WTC11 (cell line): ENCODE measurements around the gene BTF3. TPM values are rescaled to one million over a fixed set of nuclear protein-coding genes. Genes with fewer than 3 reads are reported as not detected.
"Not testable (repeated sequence)": the region's sequence is repeated elsewhere in the genome, so short reads cannot be mapped to it uniquely, and the experiment has no call there.

Source experiments
- ATAC-seq: fragments of 200-7000 bp; cut with Tn5 transposase; 2 replicates; pipeline ENCODE4 v1.10.0; 2021; ENCODE audit warnings: mild to moderate bottlenecking, moderate library complexity
- CTCF ChIA-PET: fragments of 300-600 bp; sonication (Branson Sonifier 250); formaldehyde crosslinking; loops from one replicate; lab custom pipeline; 2021; ENCODE audit warnings: antibody characterized with exemption; lab: Charles Lee
- POLR2A ChIA-PET: fragments of 350-600 bp; sonication (Branson Sonifier 250); formaldehyde crosslinking; loops from one replicate; lab custom pipeline; 2021; ENCODE audit warnings: antibody characterized with exemption; lab: Charles Lee
- DNase-seq: peaks from one replicate; pipeline ENCODE4 v3.0.0; 2021; ENCODE audit warnings: low spot score
- H3K27ac Mint-ChIP-seq: 2 replicates; pipeline ENCODE4 v1.8.0; 2021; ENCODE audit warnings: mixed read lengths
- H3K27me3 Mint-ChIP-seq: 2 replicates; pipeline ENCODE4 v1.8.0; 2021; ENCODE audit warnings: low read depth, mild to moderate bottlenecking, moderate library complexity, mixed read lengths
- H3K36me3 Mint-ChIP-seq: 2 replicates; pipeline ENCODE4 v1.8.0; 2021; ENCODE audit warnings: mixed read lengths
- H3K4me1 Mint-ChIP-seq: 2 replicates; pipeline ENCODE4 v1.8.0; 2022; ENCODE audit warnings: mixed read lengths
- H3K4me3 Mint-ChIP-seq: 2 replicates; pipeline ENCODE4 v1.8.0; 2021; ENCODE audit warnings: mild to moderate bottlenecking, moderate library complexity, mixed read lengths
- H3K9me3 Mint-ChIP-seq: 2 replicates; pipeline ENCODE4 v1.8.0; 2021; ENCODE audit warnings: mixed read lengths
- EMX1 ChIP-seq: fragments of 250-450 bp; sonication (Bioruptor Pico); IDR thresholded peaks from 2 replicates; pipeline ENCODE4 v1.8.0; 2021; ENCODE audit warnings: mild to moderate bottlenecking
- ETV6 ChIP-seq: sonication (generic); formaldehyde crosslinking; IDR thresholded peaks from 2 replicates; pipeline ENCODE4 v1.8.1; 2022; ENCODE audit warnings: mild to moderate bottlenecking, missing genetic modification reagents
- FOXP1 ChIP-seq: sonication (generic); formaldehyde crosslinking; IDR thresholded peaks from 2 replicates; pipeline ENCODE4 v1.8.0; 2022; ENCODE audit warnings: missing genetic modification reagents, mild to moderate bottlenecking, moderate library complexity, borderline replicate concordance
- HMGXB4 ChIP-seq: sonication (generic); formaldehyde crosslinking; IDR thresholded peaks from 2 replicates; pipeline ENCODE4 v1.8.1; 2023; ENCODE audit warnings: mild to moderate bottlenecking, moderate library complexity, missing genetic modification reagents
- NFATC4 ChIP-seq: fragments of 250-450 bp; sonication (Bioruptor Pico); IDR thresholded peaks from 2 replicates; pipeline ENCODE4 v1.9.0; 2021; ENCODE audit warnings: mild to moderate bottlenecking
- NFE2L1 ChIP-seq: sonication (generic); formaldehyde crosslinking; IDR thresholded peaks from 2 replicates; pipeline ENCODE4 v1.8.1; 2023; ENCODE audit warnings: missing genetic modification reagents
- OVOL2 ChIP-seq: fragments of 250-450 bp; sonication (Bioruptor Pico); IDR thresholded peaks from 2 replicates; pipeline ENCODE4 v1.9.0; 2021; ENCODE audit warnings: mild to moderate bottlenecking, borderline replicate concordance
- PRRX2 ChIP-seq: fragments of 250-450 bp; sonication (Bioruptor Pico); IDR thresholded peaks from 2 replicates; pipeline ENCODE4 v1.8.0; 2021; ENCODE audit warnings: mild to moderate bottlenecking
- SOX15 ChIP-seq: fragments of 250-450 bp; sonication (Bioruptor Pico); IDR thresholded peaks from 2 replicates; pipeline ENCODE4 v1.9.0; 2021; ENCODE audit warnings: mild to moderate bottlenecking
- ZNF219 ChIP-seq: sonication (generic); formaldehyde crosslinking; IDR thresholded peaks from 2 replicates; pipeline ENCODE4 v1.8.0; 2023; ENCODE audit warnings: missing genetic modification reagents, mild to moderate bottlenecking, borderline replicate concordance
- ZNF317 ChIP-seq: sonication (generic); formaldehyde crosslinking; IDR thresholded peaks from 2 replicates; pipeline ENCODE4 v1.8.1; 2023; ENCODE audit warnings: low read depth, mild to moderate bottlenecking, moderate library complexity, missing genetic modification reagents, borderline replicate concordance
- ZNF416 ChIP-seq: fragments of 250-450 bp; sonication (Bioruptor Pico); IDR thresholded peaks from 2 replicates; pipeline ENCODE4 v1.9.0; 2021; ENCODE audit warnings: mild to moderate bottlenecking, inconsistent platforms
- ZNF671 ChIP-seq: fragments of 250-450 bp; sonication (Bioruptor Pico); IDR thresholded peaks from 2 replicates; pipeline ENCODE4 v1.8.0; 2021; ENCODE audit warnings: mild to moderate bottlenecking
- total RNA-seq: library from RNA; stranded (reverse); gene quantifications from 3 replicates; pipeline ENCODE4 v1.2.3, GENCODE V29; 2021
- TF ChIP-seq, protein P1 (sequence below): fragments of 200-600 bp; IDR thresholded peaks from 2 replicates; pipeline ENCODE4 v1.8.0; 2022; ENCODE audit warnings: antibody characterized with exemption
- TF ChIP-seq, protein P2 (sequence below): sonication (generic); formaldehyde crosslinking; conservative IDR thresholded peaks from 2 replicates; pipeline ENCODE4 v1.8.1; 2022; ENCODE audit warnings: mild to moderate bottlenecking, missing genetic modification reagents
- TF ChIP-seq, protein P3 (sequence below): fragments of 250-450 bp; sonication (Bioruptor Pico); IDR thresholded peaks from 2 replicates; pipeline ENCODE4 v1.9.0; 2021; ENCODE audit warnings: mild to moderate bottlenecking
- TF ChIP-seq, protein P4 (sequence below): sonication (generic); formaldehyde crosslinking; IDR thresholded peaks from 2 replicates; pipeline ENCODE4 v1.8.1; 2023; ENCODE audit warnings: mild to moderate bottlenecking, missing genetic modification reagents, borderline replicate concordance

Gene BTF3
- total RNA-seq, 1 experiment from 2014 or later, result 736 TPM

DNA sequence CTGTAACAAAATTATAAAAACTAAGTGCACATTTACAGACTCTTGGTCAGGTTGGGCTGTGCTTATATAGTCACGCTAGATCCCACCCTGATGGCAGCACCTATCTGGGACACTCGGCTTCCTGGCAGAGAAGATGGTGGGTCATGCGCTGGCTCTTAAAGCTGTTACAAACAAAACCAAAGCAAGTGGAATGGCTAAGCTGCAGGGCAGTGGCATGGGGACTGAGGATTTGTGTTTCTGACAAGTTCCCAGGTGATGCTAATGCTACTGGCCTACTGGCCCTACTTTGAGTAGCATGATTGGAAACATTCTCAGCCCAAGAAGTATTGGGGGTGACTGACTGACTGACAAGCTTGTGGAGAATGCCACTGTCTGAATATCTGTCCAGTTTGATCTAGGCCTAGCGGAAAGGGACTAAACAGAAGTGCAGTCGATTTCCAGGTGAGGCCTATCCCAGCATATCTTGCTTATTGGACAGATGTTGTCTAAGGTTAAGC, 8.3 kb downstream of the BTF3 start:
- no peak for DNase-seq
- TF ChIP-seq, protein P1, sequence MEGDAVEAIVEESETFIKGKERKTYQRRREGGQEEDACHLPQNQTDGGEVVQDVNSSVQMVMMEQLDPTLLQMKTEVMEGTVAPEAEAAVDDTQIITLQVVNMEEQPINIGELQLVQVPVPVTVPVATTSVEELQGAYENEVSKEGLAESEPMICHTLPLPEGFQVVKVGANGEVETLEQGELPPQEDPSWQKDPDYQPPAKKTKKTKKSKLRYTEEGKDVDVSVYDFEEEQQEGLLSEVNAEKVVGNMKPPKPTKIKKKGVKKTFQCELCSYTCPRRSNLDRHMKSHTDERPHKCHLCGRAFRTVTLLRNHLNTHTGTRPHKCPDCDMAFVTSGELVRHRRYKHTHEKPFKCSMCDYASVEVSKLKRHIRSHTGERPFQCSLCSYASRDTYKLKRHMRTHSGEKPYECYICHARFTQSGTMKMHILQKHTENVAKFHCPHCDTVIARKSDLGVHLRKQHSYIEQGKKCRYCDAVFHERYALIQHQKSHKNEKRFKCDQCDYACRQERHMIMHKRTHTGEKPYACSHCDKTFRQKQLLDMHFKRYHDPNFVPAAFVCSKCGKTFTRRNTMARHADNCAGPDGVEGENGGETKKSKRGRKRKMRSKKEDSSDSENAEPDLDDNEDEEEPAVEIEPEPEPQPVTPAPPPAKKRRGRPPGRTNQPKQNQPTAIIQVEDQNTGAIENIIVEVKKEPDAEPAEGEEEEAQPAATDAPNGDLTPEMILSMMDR, result no peak
- TF ChIP-seq ZNF416 (CRISPR knock-in tag), result no peak
- TF ChIP-seq EMX1, result 0 out of 2 replicates have a peak, but pooled peaks have one; percentile 37
- TF ChIP-seq HMGXB4, result no peak
- TF ChIP-seq SOX15 (CRISPR knock-in tag), result no peak
- peak; percentile 66; the same call in 1 of the 2 replicates for TF ChIP-seq NFATC4 (CRISPR knock-in tag)
- TF ChIP-seq, protein P2, sequence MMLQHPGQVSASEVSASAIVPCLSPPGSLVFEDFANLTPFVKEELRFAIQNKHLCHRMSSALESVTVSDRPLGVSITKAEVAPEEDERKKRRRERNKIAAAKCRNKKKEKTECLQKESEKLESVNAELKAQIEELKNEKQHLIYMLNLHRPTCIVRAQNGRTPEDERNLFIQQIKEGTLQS (CRISPR knock-in tag), result no peak
- TF ChIP-seq, protein P3, sequence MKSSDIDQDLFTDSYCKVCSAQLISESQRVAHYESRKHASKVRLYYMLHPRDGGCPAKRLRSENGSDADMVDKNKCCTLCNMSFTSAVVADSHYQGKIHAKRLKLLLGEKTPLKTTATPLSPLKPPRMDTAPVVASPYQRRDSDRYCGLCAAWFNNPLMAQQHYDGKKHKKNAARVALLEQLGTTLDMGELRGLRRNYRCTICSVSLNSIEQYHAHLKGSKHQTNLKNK (CRISPR knock-in tag), result no peak
- TF ChIP-seq NFE2L1 (CRISPR knock-in tag), result no peak
- TF ChIP-seq PRRX2 (CRISPR knock-in tag), result peak; percentile 85; the same call in 1 of the 2 replicates
- TF ChIP-seq FOXP1 (CRISPR knock-in tag), result no peak
- TF ChIP-seq OVOL2 (CRISPR knock-in tag), result no peak
- TF ChIP-seq, all 79 proteins: peak for 3
- ATAC-seq, result peak; percentile 63
- no peaks in the 10 kb centered on the region for H3K27me3 Mint-ChIP-seq
- peak overlapping the region; percentile 65 for H3K27ac Mint-ChIP-seq
- ChIA-PET CTCF (interaction anchor here (0.6 to 1.8 kb wide), 4 partner anchors 10 to 55 kb away, joined by 4 to 7 read pairs (median 5); no protein-coding TSS in a partner anchor), POLR2A (no interaction called here)
- no peaks in the 10 kb centered on the region for H3K9me3 Mint-ChIP-seq
- H3K4me1 Mint-ChIP-seq, result peaks cover 4% of the 10 kb centered on the region
- peaks cover 39% of the 10 kb centered on the region for H3K36me3 Mint-ChIP-seq
- H3K4me3 Mint-ChIP-seq, result no peak overlapping the region

DNA sequence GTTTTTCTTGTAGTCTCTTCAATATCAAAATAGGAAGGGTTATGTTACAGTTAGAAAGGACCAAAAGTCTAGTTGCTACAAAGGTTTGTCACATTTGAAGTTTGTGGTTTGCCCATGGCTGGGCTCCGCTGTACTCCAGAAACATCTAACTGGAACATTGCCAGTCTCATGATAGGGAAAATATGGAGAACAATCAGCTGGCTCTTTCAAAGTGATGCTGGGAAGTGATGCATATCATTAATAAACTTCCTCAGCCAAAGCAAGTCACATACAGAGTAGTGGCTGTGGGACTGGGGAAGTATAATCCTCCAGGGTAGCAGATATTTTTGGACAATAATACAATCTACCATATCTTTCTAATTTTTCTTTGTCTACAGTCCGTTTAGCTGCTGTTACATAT, 8.8 kb downstream of the BTF3 start:
- peak overlapping the region; percentile 65 for H3K27ac Mint-ChIP-seq
- POLR2A ChIA-PET, result no interaction called here

GRCh38 chr5:73508521-73508920, 10.3 kb downstream of the BTF3 start:
- not testable (repeated sequence) for H3K27ac Mint-ChIP-seq, H3K4me1 Mint-ChIP-seq, DNase-seq, H3K27me3 Mint-ChIP-seq, H3K9me3 Mint-ChIP-seq, H3K4me3 Mint-ChIP-seq
- H3K36me3 Mint-ChIP-seq, result peaks cover 20% of the 10 kb centered on the region
- POLR2A ChIA-PET, result interaction anchor here (0.6 kb wide), 1 partner anchor 1691 kb away, joined by 3 read pairs; no protein-coding TSS in a partner anchor
- CTCF ChIA-PET, result interaction anchor here (1.3 kb wide), 1 partner anchor 11 kb away, joined by 6 read pairs; no protein-coding TSS in a partner anchor
- peak; percentile 39; the same call in 1 of the 2 replicates for ATAC-seq

More for the DNA sequence above, 8.8 kb downstream of the BTF3 start:
- H3K9me3 Mint-ChIP-seq, result no peaks in the 10 kb centered on the region
- CTCF ChIA-PET, result interaction anchor here (1.0 to 1.8 kb wide), 5 partner anchors 9 to 56 kb away, joined by 4 to 7 read pairs (median 5); no protein-coding TSS in a partner anchor
- no peak for TF ChIP-seq ZNF317 (CRISPR knock-in tag)
- no peak for TF ChIP-seq ZNF671 (CRISPR knock-in tag)
- no peak for TF ChIP-seq ETV6
- TF ChIP-seq, protein P4, sequence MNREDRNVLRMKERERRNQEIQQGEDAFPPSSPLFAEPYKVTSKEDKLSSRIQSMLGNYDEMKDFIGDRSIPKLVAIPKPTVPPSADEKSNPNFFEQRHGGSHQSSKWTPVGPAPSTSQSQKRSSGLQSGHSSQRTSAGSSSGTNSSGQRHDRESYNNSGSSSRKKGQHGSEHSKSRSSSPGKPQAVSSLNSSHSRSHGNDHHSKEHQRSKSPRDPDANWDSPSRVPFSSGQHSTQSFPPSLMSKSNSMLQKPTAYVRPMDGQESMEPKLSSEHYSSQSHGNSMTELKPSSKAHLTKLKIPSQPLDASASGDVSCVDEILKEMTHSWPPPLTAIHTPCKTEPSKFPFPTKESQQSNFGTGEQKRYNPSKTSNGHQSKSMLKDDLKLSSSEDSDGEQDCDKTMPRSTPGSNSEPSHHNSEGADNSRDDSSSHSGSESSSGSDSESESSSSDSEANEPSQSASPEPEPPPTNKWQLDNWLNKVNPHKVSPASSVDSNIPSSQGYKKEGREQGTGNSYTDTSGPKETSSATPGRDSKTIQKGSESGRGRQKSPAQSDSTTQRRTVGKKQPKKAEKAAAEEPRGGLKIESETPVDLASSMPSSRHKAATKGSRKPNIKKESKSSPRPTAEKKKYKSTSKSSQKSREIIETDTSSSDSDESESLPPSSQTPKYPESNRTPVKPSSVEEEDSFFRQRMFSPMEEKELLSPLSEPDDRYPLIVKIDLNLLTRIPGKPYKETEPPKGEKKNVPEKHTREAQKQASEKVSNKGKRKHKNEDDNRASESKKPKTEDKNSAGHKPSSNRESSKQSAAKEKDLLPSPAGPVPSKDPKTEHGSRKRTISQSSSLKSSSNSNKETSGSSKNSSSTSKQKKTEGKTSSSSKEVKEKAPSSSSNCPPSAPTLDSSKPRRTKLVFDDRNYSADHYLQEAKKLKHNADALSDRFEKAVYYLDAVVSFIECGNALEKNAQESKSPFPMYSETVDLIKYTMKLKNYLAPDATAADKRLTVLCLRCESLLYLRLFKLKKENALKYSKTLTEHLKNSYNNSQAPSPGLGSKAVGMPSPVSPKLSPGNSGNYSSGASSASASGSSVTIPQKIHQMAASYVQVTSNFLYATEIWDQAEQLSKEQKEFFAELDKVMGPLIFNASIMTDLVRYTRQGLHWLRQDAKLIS (CRISPR knock-in tag), result no peak
- no peak for TF ChIP-seq ZNF219 (CRISPR knock-in tag)
- no peak overlapping the region for H3K4me3 Mint-ChIP-seq
- no peaks in the 10 kb centered on the region for H3K27me3 Mint-ChIP-seq
- H3K4me1 Mint-ChIP-seq, result peaks cover 4% of the 10 kb centered on the region
- ATAC-seq, result no peak
- no peak for DNase-seq
- H3K36me3 Mint-ChIP-seq, result peaks cover 35% of the 10 kb centered on the region
